ENCODE measurements around the gene EZH2.

EZH2 gene

DNA sequence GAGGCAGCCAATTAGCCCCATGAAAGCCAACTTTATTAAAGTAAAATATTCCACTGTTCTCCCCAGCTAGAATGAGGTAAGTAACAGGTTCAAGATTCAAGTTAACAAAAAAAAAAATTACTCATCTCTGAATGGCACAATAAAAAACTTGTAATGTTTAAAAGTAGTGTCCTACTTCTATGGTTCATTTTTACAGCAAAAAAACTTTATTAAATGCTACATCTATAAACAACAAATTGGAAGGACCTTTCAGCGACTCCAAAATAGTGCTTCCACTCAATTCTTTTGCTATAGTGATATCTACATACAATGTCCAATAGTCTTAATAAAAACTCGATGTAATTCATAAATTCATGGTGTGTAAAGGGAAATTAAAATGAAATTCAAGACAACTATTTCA lies 59.2 kb downstream of the EZH2 start:
- FAIRE-seq: no peak

DNA sequence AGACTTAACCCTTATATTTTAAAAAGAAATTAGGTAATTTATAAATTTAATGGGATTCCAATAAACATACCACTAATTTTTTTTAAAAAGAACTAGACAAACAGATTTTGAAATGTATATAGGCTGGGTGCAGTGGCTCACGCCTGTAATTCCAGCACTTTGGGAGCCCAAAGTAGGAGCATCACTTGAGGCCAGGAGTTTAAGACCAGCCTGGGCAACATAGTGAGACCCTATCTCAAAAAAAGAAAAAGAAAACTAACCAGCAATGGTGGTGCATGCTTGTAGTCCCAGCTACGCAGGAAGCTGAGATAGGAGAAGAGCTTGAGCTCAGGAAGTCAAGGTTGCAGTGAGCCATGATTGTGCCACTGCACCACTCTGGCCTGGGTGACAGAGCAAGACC lies 62.7 kb downstream of the EZH2 start:
- no peak for FAIRE-seq
- no peak for TF ChIP-seq POLR2A (IDR thresholded peaks at IDR 0.05; ENCODE audit: low read depth, low read length)

More for the DNA sequence above, 59.2 kb downstream of the EZH2 start:
- DNase-seq (ENCODE audit: insufficient read length, low spot score): no peak
- no peak for TF ChIP-seq POLR2A (IDR thresholded peaks at IDR 0.05; ENCODE audit: low read depth, low read length)

DNA sequence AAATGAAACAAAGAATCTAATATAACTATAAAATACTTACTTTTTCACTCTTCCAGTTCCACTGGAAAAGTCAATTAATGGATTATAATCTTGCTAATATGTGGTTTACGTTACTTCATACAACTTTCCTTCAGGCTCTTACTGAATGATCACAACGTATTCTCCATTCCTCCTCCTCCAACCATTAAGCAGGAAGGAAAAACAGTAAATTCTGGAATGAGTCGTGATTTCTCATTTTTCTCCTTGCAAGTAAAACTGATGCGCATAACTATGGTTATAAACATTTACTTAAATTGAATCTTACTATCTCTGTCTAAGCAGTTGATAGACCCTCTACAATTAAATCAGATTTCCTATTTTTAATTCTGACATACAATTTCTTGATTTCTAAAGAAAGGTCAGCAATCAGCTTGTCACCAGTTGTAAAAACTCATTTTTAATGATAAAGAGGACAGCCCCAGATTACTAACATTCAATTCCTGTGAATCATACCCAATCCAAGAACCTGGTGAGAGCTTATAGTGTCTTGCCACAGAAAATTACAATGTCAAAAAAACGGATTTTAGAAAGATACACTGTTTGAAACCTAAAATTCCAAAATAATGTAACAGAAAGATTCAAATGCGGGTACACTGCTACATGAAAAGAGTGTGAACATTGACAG lies 64.3 kb downstream of the EZH2 start:
- no peak for TF ChIP-seq POLR2A (IDR thresholded peaks at IDR 0.05; ENCODE audit: low read depth, low read length)
- FAIRE-seq: no peak
- peak; percentile 28 for DNase-seq (ENCODE audit: insufficient read length, low spot score)

More for the DNA sequence above, 62.7 kb downstream of the EZH2 start:
- DNase-seq (ENCODE audit: insufficient read length, low spot score): no peak

DNA sequence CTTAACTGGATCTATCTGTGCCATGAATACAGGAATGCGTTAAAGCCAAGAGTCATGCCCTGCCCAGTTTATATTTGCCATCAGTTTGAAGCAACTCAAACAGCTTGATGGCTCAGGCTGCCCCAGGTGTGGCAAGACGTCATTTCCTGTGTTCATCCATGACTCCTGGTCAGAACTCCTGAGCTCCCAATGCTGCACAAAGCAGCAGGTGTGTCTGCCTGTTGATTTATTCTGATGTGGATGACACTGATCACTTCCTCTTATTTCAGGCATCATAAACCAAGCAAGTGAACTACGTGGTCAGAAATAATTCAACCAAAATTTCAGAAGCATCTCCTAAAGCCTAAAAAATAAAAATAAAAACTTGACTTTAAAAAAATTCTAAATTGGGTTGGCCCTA lies 68.5 kb downstream of the EZH2 start:
- no peak for FAIRE-seq
- TF ChIP-seq POLR2A (IDR thresholded peaks at IDR 0.05; ENCODE audit: low read depth, low read length): no peak

DNA sequence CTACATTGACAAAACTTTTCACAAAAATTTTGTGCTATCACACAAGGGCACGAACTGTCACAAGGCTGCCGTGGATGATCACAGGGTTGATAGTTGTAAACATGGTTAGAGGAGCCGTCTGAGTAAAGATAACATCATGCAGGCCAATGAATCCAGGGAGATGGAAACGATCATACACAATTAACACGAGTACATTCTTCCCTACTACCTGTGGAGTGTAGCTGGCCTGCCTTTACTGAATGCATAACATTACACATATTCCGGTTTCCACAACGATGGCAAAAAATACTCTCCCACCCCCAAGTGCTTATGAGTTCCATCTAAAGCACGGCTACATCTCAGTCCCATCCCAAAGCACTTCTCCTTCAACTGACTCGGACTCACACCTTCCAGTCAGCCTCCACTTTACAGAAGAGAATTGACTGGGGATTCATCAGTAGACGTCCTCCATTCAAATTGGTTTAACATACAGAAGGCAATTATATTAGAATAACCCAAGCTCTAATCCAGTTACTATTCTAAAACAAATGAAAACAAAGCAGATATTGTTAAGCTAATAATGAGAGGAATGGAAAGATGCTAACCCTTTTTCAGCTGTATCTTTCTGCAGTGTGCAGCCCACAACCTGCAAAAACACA lies 69.0 kb downstream of the EZH2 start:
- no peak for TF ChIP-seq POLR2A (IDR thresholded peaks at IDR 0.05; ENCODE audit: low read depth, low read length)
- FAIRE-seq (no peak), DNase-seq (ENCODE audit: insufficient read length, low spot score) (no peak)

More for the DNA sequence above, 68.5 kb downstream of the EZH2 start:
- DNase-seq (ENCODE audit: insufficient read length, low spot score): no peak

DNA sequence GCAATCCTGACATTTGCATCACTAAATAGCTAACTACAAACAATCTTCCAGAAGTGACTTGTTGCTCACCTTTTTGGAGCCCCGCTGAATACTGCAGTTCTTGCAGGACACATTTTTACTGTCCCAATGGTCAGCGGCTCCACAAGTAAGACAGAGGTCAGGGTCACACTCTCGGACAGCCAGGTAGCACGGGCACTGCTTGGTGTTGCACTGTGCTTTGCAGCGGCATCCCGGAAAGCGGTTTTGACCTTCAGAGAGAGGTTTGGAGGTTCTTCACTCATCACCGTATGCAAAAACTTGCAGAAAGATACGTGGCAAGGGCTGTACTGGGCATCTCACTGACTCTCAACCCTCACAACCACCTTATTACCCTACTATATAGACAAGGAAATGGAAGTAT lies 70.2 kb downstream of the EZH2 start:
- FAIRE-seq: no peak
- DNase-seq (ENCODE audit: insufficient read length, low spot score): no peak
- TF ChIP-seq POLR2A (IDR thresholded peaks at IDR 0.05; ENCODE audit: low read depth, low read length): no peak

DNA sequence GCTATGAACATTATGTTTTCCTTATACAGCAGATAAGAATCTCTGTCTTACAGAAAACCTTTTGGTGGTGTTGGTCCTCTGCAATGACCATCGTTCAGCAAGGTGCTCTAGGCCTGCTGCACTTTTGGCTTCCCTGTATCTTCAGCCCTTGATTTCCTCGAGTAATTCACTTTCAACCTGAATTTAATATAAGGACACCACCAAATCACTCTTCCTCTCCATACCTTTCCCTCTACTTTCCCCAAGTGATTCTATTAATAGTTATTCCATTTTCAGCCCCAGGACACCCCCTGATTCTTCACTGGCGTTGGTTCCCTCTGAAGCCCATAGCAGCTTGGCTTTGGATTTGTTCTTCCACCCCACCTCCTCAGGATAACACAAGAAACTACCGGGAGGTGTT lies 72.2 kb downstream of the EZH2 start:
- DNase-seq (ENCODE audit: insufficient read length, low spot score) (no peak), FAIRE-seq (no peak)
- TF ChIP-seq POLR2A (IDR thresholded peaks at IDR 0.05; ENCODE audit: low read depth, low read length): no peak

DNA sequence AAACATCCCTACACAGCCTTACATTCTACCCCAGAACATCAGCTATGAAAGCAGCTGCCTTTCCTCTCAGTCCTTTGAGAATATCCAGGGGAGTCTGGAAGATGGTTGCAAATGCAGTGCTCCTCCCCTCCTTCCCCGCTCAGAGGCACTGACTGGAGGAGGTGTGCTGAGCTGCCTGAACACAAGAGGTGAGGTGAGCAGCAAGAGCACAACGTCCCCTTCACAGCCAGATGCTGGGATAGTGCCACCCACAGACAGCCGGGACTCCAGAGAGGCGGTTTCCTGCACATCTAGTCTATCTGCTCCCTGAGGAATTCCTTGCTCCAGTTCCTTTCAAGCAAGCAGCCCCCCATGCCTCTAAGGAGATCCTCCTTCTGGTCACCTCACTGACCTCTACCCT lies 74.2 kb downstream of the EZH2 start:
- FAIRE-seq: no peak
- no peak for TF ChIP-seq POLR2A (IDR thresholded peaks at IDR 0.05; ENCODE audit: low read depth, low read length)
- no peak for DNase-seq (ENCODE audit: insufficient read length, low spot score)

DNA sequence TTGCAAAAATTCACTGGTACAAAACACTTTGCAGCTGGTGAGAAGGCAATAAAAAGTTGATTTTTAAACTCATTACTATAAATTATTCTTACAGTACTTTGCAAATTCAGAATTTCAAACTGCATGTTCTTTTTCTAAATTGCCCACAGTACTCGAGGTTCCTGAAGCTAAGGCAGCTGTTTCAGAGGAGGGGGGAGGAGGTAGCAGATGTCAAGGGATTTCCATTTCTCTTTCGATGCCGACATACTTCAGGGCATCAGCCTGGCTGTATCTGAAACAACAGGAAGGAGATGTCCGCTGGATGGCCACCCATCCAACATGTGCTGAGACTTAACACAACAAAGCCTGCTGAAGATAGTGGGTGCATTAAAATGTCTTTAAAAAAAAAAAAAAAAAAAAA lies 76.7 kb downstream of the EZH2 start:
- FAIRE-seq (no peak), DNase-seq (ENCODE audit: insufficient read length, low spot score) (no peak)
- TF ChIP-seq POLR2A (IDR thresholded peaks at IDR 0.05; ENCODE audit: low read depth, low read length): no peak

DNA sequence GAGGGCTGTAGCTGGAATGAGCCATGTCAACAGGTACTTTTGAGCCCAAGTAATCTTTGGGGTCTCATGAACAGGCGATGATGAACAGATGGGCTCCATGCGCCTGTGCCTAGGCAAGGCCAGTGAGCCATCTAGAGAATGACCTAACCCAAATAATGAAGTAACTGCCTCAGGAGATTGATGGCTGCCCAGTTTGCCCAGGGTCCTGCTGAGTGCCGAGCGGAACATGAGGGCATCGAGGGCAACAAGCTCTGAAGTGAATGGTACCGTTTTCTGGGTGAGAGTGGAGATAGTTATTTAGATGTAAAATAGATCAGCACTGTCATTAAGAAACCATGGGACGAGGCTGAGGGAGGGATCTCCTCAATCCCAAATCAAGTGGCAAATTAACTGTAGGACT lies 77.9 kb downstream of the EZH2 start:
- DNase-seq (ENCODE audit: insufficient read length, low spot score) (no peak), FAIRE-seq (no peak)
- TF ChIP-seq POLR2A (IDR thresholded peaks at IDR 0.05; ENCODE audit: low read depth, low read length): no peak

DNA sequence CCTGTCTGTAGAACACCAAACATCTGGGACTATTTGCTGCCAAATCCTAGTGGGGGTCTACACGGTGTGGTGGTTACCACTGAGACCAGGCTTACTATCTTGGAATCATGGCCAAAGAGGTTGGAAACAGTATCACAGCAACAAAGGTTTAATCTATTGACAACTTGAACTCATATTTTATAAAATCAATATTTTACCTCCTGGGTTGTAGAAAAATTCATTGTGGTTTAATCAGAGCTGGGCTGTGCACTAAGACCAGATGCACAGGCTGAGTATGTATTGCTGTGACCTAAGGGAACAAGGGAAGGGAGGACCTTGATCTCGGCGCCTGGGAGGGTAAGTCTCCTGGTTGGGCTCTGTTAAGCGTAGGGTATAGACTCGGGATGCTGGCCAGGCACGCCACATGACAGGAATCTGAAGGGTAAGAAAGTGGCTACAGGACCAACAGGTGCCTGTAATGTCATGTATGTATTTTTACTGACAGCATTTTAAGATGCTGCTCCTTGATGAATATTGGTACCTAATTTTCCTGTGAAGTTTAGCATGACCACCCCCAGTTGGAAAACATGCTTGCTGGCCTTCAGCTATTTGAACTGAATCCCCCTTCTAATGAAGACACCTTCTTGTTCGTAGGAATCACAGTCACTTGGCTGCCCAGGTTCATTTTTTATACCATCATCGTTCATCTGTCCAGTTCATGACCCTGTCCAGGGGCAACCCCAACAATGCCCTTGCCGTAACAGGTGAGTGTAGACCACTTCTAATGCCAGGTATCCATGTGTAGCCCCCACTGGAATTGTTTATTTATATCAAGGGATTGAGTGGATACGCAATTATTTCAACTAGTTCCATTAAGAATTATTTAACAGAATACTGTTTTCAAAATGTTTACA lies 79.5 kb downstream of the EZH2 start:
- DNase-seq (ENCODE audit: insufficient read length, low spot score) (no peak), FAIRE-seq (no peak)
- TF ChIP-seq POLR2A (IDR thresholded peaks at IDR 0.05; ENCODE audit: low read depth, low read length): no peak

DNA sequence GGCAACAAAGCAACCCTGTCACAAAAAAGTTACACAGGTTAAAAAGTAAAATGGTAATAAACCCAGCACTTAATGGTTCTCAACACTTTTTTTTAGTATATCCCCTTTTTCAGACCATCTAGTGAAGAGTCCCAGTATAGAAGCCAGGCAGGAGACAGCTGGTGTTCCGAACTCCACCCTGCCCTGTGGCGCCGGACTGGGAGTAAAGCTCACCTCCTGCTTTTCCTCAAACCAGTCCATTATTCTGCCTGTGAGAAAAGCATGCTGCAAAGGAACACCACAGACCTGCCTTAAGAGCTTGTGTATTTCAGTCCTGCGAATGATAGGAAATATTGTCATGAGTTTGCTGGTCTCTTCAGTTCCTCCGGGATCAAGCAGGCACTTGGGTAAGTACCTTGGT lies 81.0 kb downstream of the EZH2 start:
- DNase-seq (ENCODE audit: insufficient read length, low spot score): no peak
- FAIRE-seq: no peak
- TF ChIP-seq POLR2A (IDR thresholded peaks at IDR 0.05; ENCODE audit: low read depth, low read length): no peak

DNA sequence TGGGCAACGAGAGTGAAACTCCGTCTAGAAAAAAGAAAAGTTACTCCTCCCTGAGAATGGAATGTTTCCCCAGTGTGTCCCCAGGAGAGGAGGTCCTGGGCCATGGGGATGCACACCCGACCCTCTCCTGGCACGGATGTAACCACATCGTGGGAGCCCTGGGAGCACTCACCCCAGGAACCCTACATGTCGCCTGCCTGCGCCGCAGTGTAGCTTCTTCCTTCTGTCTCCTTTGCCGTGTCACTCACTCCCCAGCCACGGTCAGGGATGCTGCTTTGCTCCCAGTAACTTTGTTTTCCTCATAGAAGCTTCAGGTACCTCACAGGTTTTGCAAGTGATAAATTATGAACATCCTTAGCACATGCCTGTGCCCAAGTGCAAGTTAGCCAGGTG lies 82.0 kb downstream of the EZH2 start:
- FAIRE-seq: no peak
- DNase-seq (ENCODE audit: insufficient read length, low spot score): no peak

DNA sequence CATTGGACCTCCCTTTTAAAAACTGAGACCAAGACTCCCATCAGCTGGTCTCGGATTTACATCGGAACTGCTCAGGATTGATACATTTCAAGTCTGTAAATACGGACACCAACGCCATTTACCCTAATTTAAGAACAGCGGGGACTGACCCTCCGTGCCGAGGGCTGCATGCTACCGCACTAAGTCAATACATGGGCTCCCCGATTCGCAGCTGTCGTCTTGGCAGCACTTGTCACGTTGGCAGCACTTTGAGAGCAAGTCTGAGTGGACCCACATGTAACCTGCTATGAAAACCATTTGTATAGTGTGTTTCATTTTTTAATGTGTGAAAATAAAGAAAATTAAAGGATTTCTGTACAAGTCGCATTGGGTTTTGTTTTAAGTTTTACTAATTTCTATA lies 83.4 kb downstream of the EZH2 start:
- TF ChIP-seq POLR2A (IDR thresholded peaks at IDR 0.05; ENCODE audit: low read depth, low read length): no peak
- no peak for DNase-seq (ENCODE audit: insufficient read length, low spot score)
- no peak for FAIRE-seq

More for the DNA sequence above, 82.0 kb downstream of the EZH2 start:
- no peak for TF ChIP-seq POLR2A (IDR thresholded peaks at IDR 0.05; ENCODE audit: low read depth, low read length)
